Measurements from ENCODE around the gene CLDN6. TPM values are rescaled to one million over a fixed set of nuclear protein-coding genes. Genes with fewer than 3 reads are reported as not detected.
A peak's percentile ranks its signal among the peaks of the same experiment; 100 is the strongest.

The CLDN6 gene
- total RNA-seq, 1 donor from 2014 or later: 813 TPM

- no peak for DNase-seq (ENCODE audit: low read depth)
- peak; percentile 54 for TF ChIP-seq CTCF (conservative IDR thresholded peaks at IDR 0.05; ENCODE audit: low read depth, low read length)
- peak overlapping the region; percentile 82 for H3K4me3 ChIP-seq (ENCODE audit: low read depth, low read length)
Observed at GRCh38 chr16:2969545-2970521, 48.1 kb downstream of the CLDN6 start.

- no peak for TF ChIP-seq CTCF (conservative IDR thresholded peaks at IDR 0.05; ENCODE audit: low read depth, low read length)
- DNase-seq (ENCODE audit: low read depth): peak; percentile 25
- H3K4me3 ChIP-seq (ENCODE audit: low read depth, low read length): peak within 1 kb of the TSS; percentile 82
Observed at GRCh38 chr16:2968738-2969544, 49.0 kb downstream of the CLDN6 start, which contains the start of gene PAQR4. TSS of gene PAQR4 (plus strand) at chr16:2969348. CDS start at chr16:2969675, 327 bp downstream.

GRCh38 chr16:2968368-2968737 lies 49.6 kb downstream of the CLDN6 start:
- H3K4me3 ChIP-seq (ENCODE audit: low read depth, low read length): peak overlapping the region; percentile 82

GRCh38 chr16:2967721-2968161 lies 50.2 kb downstream of the CLDN6 start:
- no peak for TF ChIP-seq CTCF (conservative IDR thresholded peaks at IDR 0.05; ENCODE audit: low read depth, low read length)
- DNase-seq (ENCODE audit: low read depth): no peak
- no peak overlapping the region for H3K4me3 ChIP-seq (ENCODE audit: low read depth, low read length)

More at GRCh38 chr16:2968368-2968737, 49.6 kb downstream of the CLDN6 start:
- no peak for TF ChIP-seq CTCF (conservative IDR thresholded peaks at IDR 0.05; ENCODE audit: low read depth, low read length)
- DNase-seq (ENCODE audit: low read depth): no peak

- TF ChIP-seq CTCF (conservative IDR thresholded peaks at IDR 0.05; ENCODE audit: low read depth, low read length): no peak
- no peak for DNase-seq (ENCODE audit: low read depth)
- H3K4me3 ChIP-seq (ENCODE audit: low read depth, low read length): no peak overlapping the region
Observed at GRCh38 chr16:2967211-2967631, 50.8 kb downstream of the CLDN6 start.

- no peak for DNase-seq (ENCODE audit: low read depth)
- no peak for TF ChIP-seq CTCF (conservative IDR thresholded peaks at IDR 0.05; ENCODE audit: low read depth, low read length)
- H3K4me3 ChIP-seq (ENCODE audit: low read depth, low read length): peak overlapping the region; percentile 19
Observed at GRCh38 chr16:2966808-2967191, 51.2 kb downstream of the CLDN6 start.

Data from epithelial cell of proximal tubule (primary cell).